HG03442 (cell line): ENCODE measurements around the gene PFKP.

Source experiments
- ATAC-seq: cut with Tn5 transposase; IDR thresholded peaks from one replicate; pipeline ENCODE4 v1.9.1; 2021; ENCODE audit warnings: mild to moderate bottlenecking, moderate library complexity; ENCODE audit not compliant: unreplicated experiment

The PFKP gene

GRCh38 chr10:3129581-3130340, 62.4 kb downstream of the PFKP start:
- ATAC-seq, result no peak

GRCh38 chr10:3131098-3131497, 63.8 kb downstream of the PFKP start:
- ATAC-seq, result no peak

GRCh38 chr10:3132036-3133025, 65.0 kb downstream of the PFKP start:
- ATAC-seq, result no peak

GRCh38 chr10:3133948-3134347, 66.6 kb downstream of the PFKP start:
- ATAC-seq, result no peak

- no peak for ATAC-seq
Observed at GRCh38 chr10:3135006-3135405, 67.7 kb downstream of the PFKP start.

- ATAC-seq, result no peak
Observed at GRCh38 chr10:3136336-3136735, 69.0 kb downstream of the PFKP start.

- no peak for ATAC-seq
Observed at GRCh38 chr10:3136763-3137611, 69.6 kb downstream of the PFKP start.

- no peak for ATAC-seq
Observed at GRCh38 chr10:3137958-3138726, 70.8 kb downstream of the PFKP start.

GRCh38 chr10:3139216-3139910, 72.0 kb downstream of the PFKP start:
- no peak for ATAC-seq

- no peak for ATAC-seq
Observed at GRCh38 chr10:3140280-3140679, 72.9 kb downstream of the PFKP start.

- ATAC-seq, result no peak
Observed at GRCh38 chr10:3141351-3142005, 74.1 kb downstream of the PFKP start.

GRCh38 chr10:3142146-3142875, 75.0 kb downstream of the PFKP start:
- no peak for ATAC-seq

- no peak for ATAC-seq
Observed at GRCh38 chr10:3143366-3143765, 76.0 kb downstream of the PFKP start.

- ATAC-seq, result no peak
Observed at GRCh38 chr10:3143791-3144434, 76.6 kb downstream of the PFKP start.

- ATAC-seq, result no peak
Observed at GRCh38 chr10:3145366-3145765, 78.0 kb downstream of the PFKP start.

GRCh38 chr10:3146289-3146688, 78.9 kb downstream of the PFKP start:
- ATAC-seq, result no peak

GRCh38 chr10:3147117-3147820, 79.9 kb downstream of the PFKP start:
- ATAC-seq, result no peak
